Fibroblast of upper back skin (primary cell): ENCODE results near the gene ID4.
"Not testable (repeated sequence)": the region's sequence is repeated elsewhere in the genome, so short reads cannot be mapped to it uniquely, and the experiment has no call there.

Experiments
- DNase-seq: peaks from one replicate; pipeline ENCODE4 v3.0.0-alpha.2; 2013

Gene ID4

GRCh38 chr6:19834858-19835257 lies 2.3 kb upstream of the ID4 start:
- DNase-seq: no peak

GRCh38 chr6:19835605-19836004 lies 1.6 kb upstream of the ID4 start:
- DNase-seq: no peak

GRCh38 chr6:19837511-19838441 lies 606 bp downstream of the ID4 start:
- DNase-seq: peak; percentile 25

GRCh38 chr6:19838442-19839236 lies 1.5 kb downstream of the ID4 start:
- DNase-seq: no peak

- no peak for DNase-seq
Measured at GRCh38 chr6:19839237-19839546, 2.0 kb downstream of the ID4 start.

GRCh38 chr6:19839788-19840187 lies 2.6 kb downstream of the ID4 start:
- no peak for DNase-seq

- DNase-seq: no peak
Measured at GRCh38 chr6:19841181-19841580, 4.0 kb downstream of the ID4 start.

GRCh38 chr6:19842030-19842615 lies 5.0 kb downstream of the ID4 start:
- DNase-seq: peak; percentile 20

- DNase-seq: no peak
Measured at GRCh38 chr6:19844689-19845088, 7.5 kb downstream of the ID4 start.

- DNase-seq: peak; percentile 71
Measured at GRCh38 chr6:19845266-19846041, 8.3 kb downstream of the ID4 start.

- DNase-seq: no peak
Measured at GRCh38 chr6:19848465-19849029, 11.4 kb downstream of the ID4 start.

- no peak for DNase-seq
Measured at GRCh38 chr6:19849196-19849595, 12.0 kb downstream of the ID4 start.

- DNase-seq: no peak
Measured at GRCh38 chr6:19849755-19850154, 12.6 kb downstream of the ID4 start.

- DNase-seq: peak; percentile 87
Measured at GRCh38 chr6:19851241-19852089, 14.3 kb downstream of the ID4 start.

GRCh38 chr6:19852090-19852457 lies 14.9 kb downstream of the ID4 start:
- DNase-seq: no peak

GRCh38 chr6:19852927-19853326 lies 15.8 kb downstream of the ID4 start:
- DNase-seq: no peak

- DNase-seq: not testable (repeated sequence)
Measured at GRCh38 chr6:19854421-19855015, 17.3 kb downstream of the ID4 start.

GRCh38 chr6:19855536-19855935 lies 18.4 kb downstream of the ID4 start:
- no peak for DNase-seq

- DNase-seq: no peak
Measured at GRCh38 chr6:19857139-19857538, 20.0 kb downstream of the ID4 start.

- no peak for DNase-seq
Measured at GRCh38 chr6:19857703-19858102, 20.5 kb downstream of the ID4 start.

GRCh38 chr6:19860235-19860877 lies 23.2 kb downstream of the ID4 start:
- no peak for DNase-seq
